ENCODE data around the gene NAXD.
"Not testable (repeated sequence)": the region's sequence is repeated elsewhere in the genome, so short reads cannot be mapped to it uniquely, and the experiment has no call there.

DNA sequence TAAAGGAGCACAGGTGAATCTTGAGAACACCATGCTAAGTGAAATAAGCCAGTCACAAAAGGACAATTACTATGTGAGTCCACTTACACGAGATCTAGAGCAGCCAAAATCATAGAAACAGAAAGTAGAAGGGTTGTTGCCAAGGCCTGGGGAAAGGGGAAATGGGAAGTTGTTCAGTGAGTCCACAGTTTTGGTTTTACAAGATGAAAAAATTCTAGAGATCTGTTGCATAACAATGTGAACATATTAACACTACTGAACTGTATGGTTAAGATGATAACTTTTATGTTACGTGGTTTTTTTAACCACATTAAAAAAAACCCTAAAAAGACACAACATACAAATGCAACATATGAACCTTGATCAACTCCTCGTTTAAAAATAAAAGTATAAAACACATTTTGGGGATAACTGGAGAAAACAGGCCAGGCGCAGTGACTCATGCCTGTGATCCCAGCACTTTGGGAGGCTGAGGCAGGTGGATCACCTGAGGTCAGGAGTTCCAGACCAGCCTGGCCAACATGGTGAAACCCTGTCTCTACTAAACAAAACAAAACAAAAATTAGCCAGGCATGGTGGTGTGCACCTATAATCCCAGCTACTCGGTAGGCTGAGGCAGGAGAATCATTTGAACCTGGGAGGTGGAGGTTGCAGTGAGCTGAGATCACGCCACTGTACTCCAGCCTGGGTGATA is 43.0 kb downstream of the NAXD start:
- TF ChIP-seq, protein P1, sequence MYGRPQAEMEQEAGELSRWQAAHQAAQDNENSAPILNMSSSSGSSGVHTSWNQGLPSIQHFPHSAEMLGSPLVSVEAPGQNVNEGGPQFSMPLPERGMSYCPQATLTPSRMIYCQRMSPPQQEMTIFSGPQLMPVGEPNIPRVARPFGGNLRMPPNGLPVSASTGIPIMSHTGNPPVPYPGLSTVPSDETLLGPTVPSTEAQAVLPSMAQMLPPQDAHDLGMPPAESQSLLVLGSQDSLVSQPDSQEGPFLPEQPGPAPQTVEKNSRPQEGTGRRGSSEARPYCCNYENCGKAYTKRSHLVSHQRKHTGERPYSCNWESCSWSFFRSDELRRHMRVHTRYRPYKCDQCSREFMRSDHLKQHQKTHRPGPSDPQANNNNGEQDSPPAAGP (tag by site-specific recombination; IDR thresholded peaks at IDR 0.05) = not testable (repeated sequence)
- TF ChIP-seq, protein P2, sequence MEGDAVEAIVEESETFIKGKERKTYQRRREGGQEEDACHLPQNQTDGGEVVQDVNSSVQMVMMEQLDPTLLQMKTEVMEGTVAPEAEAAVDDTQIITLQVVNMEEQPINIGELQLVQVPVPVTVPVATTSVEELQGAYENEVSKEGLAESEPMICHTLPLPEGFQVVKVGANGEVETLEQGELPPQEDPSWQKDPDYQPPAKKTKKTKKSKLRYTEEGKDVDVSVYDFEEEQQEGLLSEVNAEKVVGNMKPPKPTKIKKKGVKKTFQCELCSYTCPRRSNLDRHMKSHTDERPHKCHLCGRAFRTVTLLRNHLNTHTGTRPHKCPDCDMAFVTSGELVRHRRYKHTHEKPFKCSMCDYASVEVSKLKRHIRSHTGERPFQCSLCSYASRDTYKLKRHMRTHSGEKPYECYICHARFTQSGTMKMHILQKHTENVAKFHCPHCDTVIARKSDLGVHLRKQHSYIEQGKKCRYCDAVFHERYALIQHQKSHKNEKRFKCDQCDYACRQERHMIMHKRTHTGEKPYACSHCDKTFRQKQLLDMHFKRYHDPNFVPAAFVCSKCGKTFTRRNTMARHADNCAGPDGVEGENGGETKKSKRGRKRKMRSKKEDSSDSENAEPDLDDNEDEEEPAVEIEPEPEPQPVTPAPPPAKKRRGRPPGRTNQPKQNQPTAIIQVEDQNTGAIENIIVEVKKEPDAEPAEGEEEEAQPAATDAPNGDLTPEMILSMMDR (tag by site-specific recombination; IDR thresholded peaks at IDR 0.05) = not testable (repeated sequence)
- TF ChIP-seq ZNF121 (tag by site-specific recombination; IDR thresholded peaks at IDR 0.05); MYNN (tag by site-specific recombination; IDR thresholded peaks at IDR 0.05; ENCODE audit: borderline replicate concordance); ZNF239 (tag by site-specific recombination; IDR thresholded peaks at IDR 0.05); REPIN1 (tag by site-specific recombination; IDR thresholded peaks at IDR 0.05; ENCODE audit: low read depth): not testable (repeated sequence)
- TF ChIP-seq, protein P3, sequence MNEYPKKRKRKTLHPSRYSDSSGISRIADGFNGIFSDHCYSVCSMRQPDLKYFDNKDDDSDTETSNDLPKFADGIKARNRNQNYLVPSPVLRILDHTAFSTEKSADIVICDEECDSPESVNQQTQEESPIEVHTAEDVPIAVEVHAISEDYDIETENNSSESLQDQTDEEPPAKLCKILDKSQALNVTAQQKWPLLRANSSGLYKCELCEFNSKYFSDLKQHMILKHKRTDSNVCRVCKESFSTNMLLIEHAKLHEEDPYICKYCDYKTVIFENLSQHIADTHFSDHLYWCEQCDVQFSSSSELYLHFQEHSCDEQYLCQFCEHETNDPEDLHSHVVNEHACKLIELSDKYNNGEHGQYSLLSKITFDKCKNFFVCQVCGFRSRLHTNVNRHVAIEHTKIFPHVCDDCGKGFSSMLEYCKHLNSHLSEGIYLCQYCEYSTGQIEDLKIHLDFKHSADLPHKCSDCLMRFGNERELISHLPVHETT (tag by site-specific recombination; IDR thresholded peaks at IDR 0.05) = not testable (repeated sequence)
- TF ChIP-seq, protein P4, sequence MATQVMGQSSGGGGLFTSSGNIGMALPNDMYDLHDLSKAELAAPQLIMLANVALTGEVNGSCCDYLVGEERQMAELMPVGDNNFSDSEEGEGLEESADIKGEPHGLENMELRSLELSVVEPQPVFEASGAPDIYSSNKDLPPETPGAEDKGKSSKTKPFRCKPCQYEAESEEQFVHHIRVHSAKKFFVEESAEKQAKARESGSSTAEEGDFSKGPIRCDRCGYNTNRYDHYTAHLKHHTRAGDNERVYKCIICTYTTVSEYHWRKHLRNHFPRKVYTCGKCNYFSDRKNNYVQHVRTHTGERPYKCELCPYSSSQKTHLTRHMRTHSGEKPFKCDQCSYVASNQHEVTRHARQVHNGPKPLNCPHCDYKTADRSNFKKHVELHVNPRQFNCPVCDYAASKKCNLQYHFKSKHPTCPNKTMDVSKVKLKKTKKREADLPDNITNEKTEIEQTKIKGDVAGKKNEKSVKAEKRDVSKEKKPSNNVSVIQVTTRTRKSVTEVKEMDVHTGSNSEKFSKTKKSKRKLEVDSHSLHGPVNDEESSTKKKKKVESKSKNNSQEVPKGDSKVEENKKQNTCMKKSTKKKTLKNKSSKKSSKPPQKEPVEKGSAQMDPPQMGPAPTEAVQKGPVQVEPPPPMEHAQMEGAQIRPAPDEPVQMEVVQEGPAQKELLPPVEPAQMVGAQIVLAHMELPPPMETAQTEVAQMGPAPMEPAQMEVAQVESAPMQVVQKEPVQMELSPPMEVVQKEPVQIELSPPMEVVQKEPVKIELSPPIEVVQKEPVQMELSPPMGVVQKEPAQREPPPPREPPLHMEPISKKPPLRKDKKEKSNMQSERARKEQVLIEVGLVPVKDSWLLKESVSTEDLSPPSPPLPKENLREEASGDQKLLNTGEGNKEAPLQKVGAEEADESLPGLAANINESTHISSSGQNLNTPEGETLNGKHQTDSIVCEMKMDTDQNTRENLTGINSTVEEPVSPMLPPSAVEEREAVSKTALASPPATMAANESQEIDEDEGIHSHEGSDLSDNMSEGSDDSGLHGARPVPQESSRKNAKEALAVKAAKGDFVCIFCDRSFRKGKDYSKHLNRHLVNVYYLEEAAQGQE (tag by site-specific recombination; IDR thresholded peaks at IDR 0.05) = not testable (repeated sequence)
- TF ChIP-seq, protein P5, sequence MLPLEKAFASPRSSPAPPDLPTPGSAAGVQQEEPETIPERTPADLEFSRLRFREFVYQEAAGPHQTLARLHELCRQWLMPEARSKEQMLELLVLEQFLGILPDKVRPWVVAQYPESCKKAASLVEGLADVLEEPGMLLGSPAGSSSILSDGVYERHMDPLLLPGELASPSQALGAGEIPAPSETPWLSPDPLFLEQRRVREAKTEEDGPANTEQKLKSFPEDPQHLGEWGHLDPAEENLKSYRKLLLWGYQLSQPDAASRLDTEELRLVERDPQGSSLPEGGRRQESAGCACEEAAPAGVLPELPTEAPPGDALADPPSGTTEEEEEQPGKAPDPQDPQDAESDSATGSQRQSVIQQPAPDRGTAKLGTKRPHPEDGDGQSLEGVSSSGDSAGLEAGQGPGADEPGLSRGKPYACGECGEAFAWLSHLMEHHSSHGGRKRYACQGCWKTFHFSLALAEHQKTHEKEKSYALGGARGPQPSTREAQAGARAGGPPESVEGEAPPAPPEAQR (tag by site-specific recombination; IDR thresholded peaks at IDR 0.05) = not testable (repeated sequence)
